A673 (cell line): ENCODE results near the gene TPK1.

ENCODE experiments used
- CTCF ChIP-seq: fragments of 300-800, 200-600 bp; sonication (generic); conservative IDR thresholded peaks from 2 replicates; pipeline ENCODE4 v1.5.1; 2017; ENCODE audit warnings: low read depth, mild to moderate bottlenecking, antibody characterized with exemption, low read length, moderate library complexity, mixed read lengths
- EZH2 ChIP-seq: fragments of 200-600 bp; sonication (generic); IDR thresholded peaks from 2 replicates; pipeline ENCODE4 v1.6.1; 2017; ENCODE audit warnings: borderline replicate concordance, low read depth, mild to moderate bottlenecking, mixed read lengths, antibody characterized with exemption, low read length; ENCODE audit not compliant: poor library complexity, severe bottlenecking

- TF ChIP-seq EZH2 (no peak), CTCF (no peak)
These were observed 425.4 kb downstream of the TPK1 start for GRCh38 chr7:144410441-144410840.
